K562 (cell line): ENCODE data around the gene ZC3HAV1L. TPM values are rescaled to one million over a fixed set of nuclear protein-coding genes. Genes with fewer than 3 reads are reported as not detected.

Experiments
- ATAC-seq: fragments of 200-7000 bp; cut with Tn5 transposase; 3 replicates; pipeline ENCODE4 v1.9.1; 2020; ENCODE audit warnings: moderate library complexity
- BruUV-seq: library from RNA; stranded (reverse); fragments of 400-500 nt; replicated peaks from 2 replicates; lab custom pipeline; 2021; lab: Mats Ljungman, UMichigan
- CTCF ChIA-PET: fragments of 300-600 bp; formaldehyde crosslinking; extraction: SDS; loops from one replicate; lab custom pipeline; 2021; ENCODE audit warnings: low intra/inter-chr PET ratio; lab: Yijun Ruan, JAX
- POLR2A ChIA-PET: fragments of 300-600, 350-650 bp; sonication (Branson Sonifier 250); formaldehyde crosslinking; extraction: SDS; loops from one replicate; lab custom pipeline; 2021; ENCODE audit warnings: antibody characterized with exemption, inconsistent platforms; lab: Yijun Ruan, JAX
- DNase-seq, 4 experiments: peaks; one replicate each; pipeline versions ENCODE4 v3.0.0 to v3.0.0-alpha.2; 2011 to 2018; ENCODE audit warnings: low spot score in 3 of 4, mixed read lengths in 3 of 4; ENCODE audit errors: extremely low read depth in 1 of 4
- FAIRE-seq: peaks from 2 replicates; lab custom pipeline; 2011; peaks lifted over from hg19 to GRCh38; lab: Jason Lieb, UNC
- H2AFZ ChIP-seq: 2 replicates; pipeline ENCODE4 v1.6.0; 2011; ENCODE audit warnings: low read depth, low read length, control low read depth, inconsistent platforms
- H3K27ac ChIP-seq: fragments of 200-600 bp; 3 replicates; pipeline ENCODE4 v1.8.0; 2011; ENCODE audit warnings: low read depth, mild to moderate bottlenecking, control low read depth, inconsistent platforms, low read length, moderate library complexity, mixed read lengths; ENCODE audit errors: extremely low read depth
- H3K27me3 ChIP-seq, 2 experiments: fragments of 300-600 bp in 1 of 2; 2 replicates in 1 of 2; 3 replicates in 1 of 2; pipeline versions ENCODE4 v1.6.0 to v1.8.0; 2011; ENCODE audit warnings: inconsistent platforms in 2 of 2, low read length in 2 of 2, mild to moderate bottlenecking in 1 of 2, mixed read lengths in 1 of 2, moderate library complexity in 1 of 2; ENCODE audit not compliant: control insufficient read depth in 2 of 2, insufficient read depth in 2 of 2
- H3K36me3 ChIP-seq: fragments of 300-600 bp; 3 replicates; pipeline ENCODE4 v1.8.0; 2011; ENCODE audit warnings: mild to moderate bottlenecking, low read length, inconsistent platforms; ENCODE audit not compliant: control insufficient read depth, insufficient read depth
- H3K4me1 ChIP-seq, 2 experiments: fragments of 200-600 bp in 1 of 2; replicated peaks in 1 of 2; 2 replicates in 1 of 2; 3 replicates in 1 of 2; pipeline versions ENCODE4 v1.5.1 to v1.8.0; 2011; ENCODE audit warnings: inconsistent platforms in 2 of 2, low read length in 2 of 2, mild to moderate bottlenecking in 1 of 2, mixed read lengths in 1 of 2, moderate library complexity in 1 of 2; ENCODE audit not compliant: control insufficient read depth in 2 of 2, insufficient read depth in 2 of 2
- H3K4me2 ChIP-seq: 2 replicates; pipeline ENCODE4 v1.6.1; 2011; ENCODE audit warnings: low read length, control low read depth, inconsistent platforms, mixed read lengths; ENCODE audit not compliant: insufficient read depth
- H3K4me3 ChIP-seq: fragments of 200-600 bp; sonication (generic), shearing (Covaris generic); 2 replicates; pipeline ENCODE4 v1.5.1; 2016; ENCODE audit warnings: control low read depth, inconsistent platforms
- H3K79me2 ChIP-seq: fragments of 200-600 bp; 3 replicates; pipeline ENCODE4 v1.8.0; 2011; ENCODE audit warnings: low read length, inconsistent platforms; ENCODE audit not compliant: control insufficient read depth, insufficient read depth
- H3K9ac ChIP-seq, 2 experiments: 2 replicates each; pipeline versions ENCODE4 v1.6.0 to v1.6.1; 2011; ENCODE audit warnings: low read depth in 2 of 2, low read length in 2 of 2, control low read depth in 1 of 2, inconsistent platforms in 1 of 2, mild to moderate bottlenecking in 1 of 2, mixed read lengths in 1 of 2; ENCODE audit not compliant: insufficient read depth in 1 of 2
- H3K9me1 ChIP-seq: one replicate; pipeline ENCODE4 v1.6.0; 2011; ENCODE audit warnings: inconsistent platforms, mild to moderate bottlenecking, low read length, moderate library complexity; ENCODE audit not compliant: control insufficient read depth, insufficient read depth
- H3K9me3 ChIP-seq: replicated peaks from 2 replicates; pipeline ENCODE4 v1.5.1; 2011; ENCODE audit warnings: low read depth, low read length, inconsistent platforms; ENCODE audit not compliant: control insufficient read depth, insufficient read depth
- H4K20me1 ChIP-seq: replicated peaks from 2 replicates; pipeline ENCODE4 v1.6.1; 2011; ENCODE audit warnings: low read length, inconsistent platforms, mixed read lengths; ENCODE audit not compliant: control insufficient read depth, insufficient read depth
- KAT7 ChIP-seq: sonication (generic); formaldehyde crosslinking; IDR thresholded peaks from 2 replicates; pipeline ENCODE4 v1.8.0; 2022; ENCODE audit warnings: missing genetic modification reagents, mild to moderate bottlenecking, borderline replicate concordance
- NUFIP1 ChIP-seq: fragments of 450-650 bp; IDR thresholded peaks from 2 replicates; pipeline ENCODE4 v1.6.1; 2018; ENCODE audit not compliant: partially characterized antibody
- PHF8 ChIP-seq: fragments of 200-600 bp; sonication (generic); IDR thresholded peaks from 2 replicates; pipeline ENCODE4 v1.6.1; 2012; ENCODE audit warnings: mixed run types, mild to moderate bottlenecking, inconsistent platforms, low read length, moderate library complexity, borderline replicate concordance
- RBM22 ChIP-seq: fragments of 200-400 bp; formaldehyde crosslinking; IDR thresholded peaks from 2 replicates; pipeline ENCODE4 v1.6.1; 2018; ENCODE audit warnings: low read length, low read depth; ENCODE audit not compliant: poor library complexity, severe bottlenecking
- ZNF232 ChIP-seq: sonication (generic); formaldehyde crosslinking; IDR thresholded peaks from 2 replicates; pipeline ENCODE4 v1.8.0; 2022; ENCODE audit warnings: mild to moderate bottlenecking, missing genetic modification reagents
- ZNF778 ChIP-seq: fragments of 450-650 bp; formaldehyde crosslinking; IDR thresholded peaks from 2 replicates; pipeline ENCODE4 v1.4.0; 2020; ENCODE audit warnings: mild to moderate bottlenecking, moderate library complexity
- WGBS: fragments of 100-300 bp; shearing (Covaris generic); methylation state at CpG from one replicate; pipeline ENCODE4 v1.1.6; 2016; ENCODE audit warnings: low coverage, mixed read lengths; ENCODE audit not compliant: insufficient coverage; ENCODE audit errors: missing lambda C conversion rate; 5-methylcytosine and 5-hydroxymethylcytosine counted together
- in situ Hi-C: fragments of 300-500 bp; cut with MboI; formaldehyde crosslinking; loops from 4 replicates; pipeline ENCODE4 v1.15.0; 2018; ENCODE audit warnings: inconsistent platforms, mixed read lengths
- intact Hi-C: fragments of 100-400 bp; cut with micrococcal nuclease; formaldehyde crosslinking; loops from 2 replicates; pipeline ENCODE4 v1.14.2; 2022
- polyA plus RNA-seq, 8 experiments: library from polyadenylated mRNA; depleted of rRNA in 4 of 8; stranded (reverse) in 5 of 8; unstranded in 3 of 8; fragments of >200 nt; fragmentation: Nextera tagmentation in 2 of 8; fragmentation: Illumina TruSeq in 1 of 8; extraction: Ambion mirVana in 2 of 8; extraction: Trizol in 1 of 8; gene quantifications; 2 replicates each; pipeline versions ENCODE4 v1.2.1 to v1.2.3, GENCODE V29; 2011 to 2014; ENCODE audit warnings: inconsistent platforms in 1 of 8, missing spikeins in 1 of 8
- total RNA-seq, 7 experiments: library from RNA; depleted of rRNA in 6 of 7; stranded (reverse); fragments of >200 nt in 6 of 7; fragmentation: Illumina TruSeq in 2 of 7; extraction: Trizol in 2 of 7; gene quantifications; 2 replicates each; pipeline versions ENCODE4 v1.2.1 to v1.2.3, GENCODE V29; 2011 to 2021; ENCODE audit warnings: low replicate concordance in 1 of 7
- TF ChIP-seq, protein P1 (sequence below): sonication (generic); formaldehyde crosslinking; IDR thresholded peaks from 2 replicates; pipeline ENCODE4 v1.8.1; 2022; ENCODE audit warnings: missing genetic modification reagents
- TF ChIP-seq, protein P2 (sequence below): fragments of 200-600 bp; sonication (generic); IDR thresholded peaks from one replicate; pipeline ENCODE4 v1.6.1; 2012; ENCODE audit warnings: mild to moderate bottlenecking, low read depth, low read length, inconsistent platforms

The ZC3HAV1L gene
- total and polyA plus RNA-seq, 9 of the 15 experiments (the other 6 are each of a cell fraction or from before 2014, with no cell fraction given), result not detected

DNA sequence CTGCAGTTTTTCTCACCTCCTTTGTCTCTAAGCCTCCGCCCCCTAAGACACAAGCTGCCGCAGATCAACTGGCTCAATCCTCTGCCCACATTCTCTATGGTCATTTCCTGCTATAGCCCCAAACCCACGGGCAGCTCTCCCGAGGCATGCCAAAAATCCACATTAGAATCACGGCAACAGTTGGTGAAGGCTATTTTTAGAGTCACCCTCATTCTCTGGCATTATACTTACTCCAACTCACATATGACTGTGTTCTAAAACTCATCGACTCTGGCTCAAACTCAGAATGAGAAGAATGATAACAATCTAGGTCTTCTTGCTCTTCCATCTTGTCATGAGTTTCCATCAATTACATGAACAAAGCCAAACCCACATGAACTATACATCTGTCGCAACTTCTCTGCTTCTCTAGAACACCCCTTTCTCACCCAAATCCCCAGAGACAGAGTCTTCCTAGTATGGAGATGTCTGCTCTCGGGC is 43.8 kb downstream of the ZC3HAV1L start (continued):
- TF ChIP-seq PHF8, result no peak

DNA sequence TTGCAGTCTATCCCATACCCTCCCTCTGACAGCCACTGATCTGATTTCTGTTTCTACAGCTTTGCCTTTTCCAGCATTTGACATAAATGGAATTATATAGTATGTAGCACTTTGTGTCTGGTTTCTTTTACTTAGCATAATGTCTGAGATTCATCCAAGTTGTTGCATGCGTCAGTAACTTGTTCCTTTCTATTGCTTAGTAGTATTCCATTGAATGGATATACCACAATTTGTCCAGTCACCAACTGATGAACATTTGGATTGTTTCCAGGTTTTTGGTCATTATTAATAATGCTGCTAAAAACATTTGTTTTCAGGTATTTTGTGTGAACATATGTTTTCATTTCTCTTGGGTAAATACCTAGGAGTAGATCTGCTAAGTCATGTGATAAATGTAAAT is 48.2 kb downstream of the ZC3HAV1L start:
- CTCF ChIA-PET, result interaction anchor here (0.6 kb wide), 1 partner anchor 499 kb away, joined by 3 read pairs; no protein-coding TSS in a partner anchor
- Histone ChIP-seq H3K27me3 (peaks cover 34 to 52% of the 10 kb centered on the region in 2 experiments), H3K4me1 (no peaks in the 10 kb centered on the region), H2AFZ (no peak overlapping the region), H3K4me3 (no peak overlapping the region), H3K36me3 (no peaks in the 10 kb centered on the region), H3K27ac (no peak overlapping the region), H3K4me2 (no peak overlapping the region), H3K9me1 (no peaks in the 10 kb centered on the region), H3K79me2 (no peaks in the 10 kb centered on the region), H3K9ac (no peak overlapping the region), H4K20me1 (no peaks in the 10 kb centered on the region), H3K9me3 (peaks cover 4% of the 10 kb centered on the region)
- in situ Hi-C loops (no loop called here), intact Hi-C loops (no loop called here)
- FAIRE-seq, result peak; percentile 6
- WGBS, result 0% methylated on average over 1 of the region's 1 CpG
- BruUV-seq, result no TSS peak
- POLR2A ChIA-PET, result interaction anchor here (0.6 kb wide), 1 partner anchor 112 kb away, joined by 3 read pairs; no protein-coding TSS in a partner anchor
- ATAC-seq, result no peak
- no peak for DNase-seq
- TF ChIP-seq RBM22 (no peak), ZNF232 (peak; percentile 98), KAT7 (no peak), ZNF778 (CRISPR knock-in tag) (no peak), NUFIP1 (no peak)
- TF ChIP-seq, protein P1, sequence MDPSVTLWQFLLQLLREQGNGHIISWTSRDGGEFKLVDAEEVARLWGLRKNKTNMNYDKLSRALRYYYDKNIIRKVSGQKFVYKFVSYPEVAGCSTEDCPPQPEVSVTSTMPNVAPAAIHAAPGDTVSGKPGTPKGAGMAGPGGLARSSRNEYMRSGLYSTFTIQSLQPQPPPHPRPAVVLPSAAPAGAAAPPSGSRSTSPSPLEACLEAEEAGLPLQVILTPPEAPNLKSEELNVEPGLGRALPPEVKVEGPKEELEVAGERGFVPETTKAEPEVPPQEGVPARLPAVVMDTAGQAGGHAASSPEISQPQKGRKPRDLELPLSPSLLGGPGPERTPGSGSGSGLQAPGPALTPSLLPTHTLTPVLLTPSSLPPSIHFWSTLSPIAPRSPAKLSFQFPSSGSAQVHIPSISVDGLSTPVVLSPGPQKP, result no peak
- TF ChIP-seq, protein P2, sequence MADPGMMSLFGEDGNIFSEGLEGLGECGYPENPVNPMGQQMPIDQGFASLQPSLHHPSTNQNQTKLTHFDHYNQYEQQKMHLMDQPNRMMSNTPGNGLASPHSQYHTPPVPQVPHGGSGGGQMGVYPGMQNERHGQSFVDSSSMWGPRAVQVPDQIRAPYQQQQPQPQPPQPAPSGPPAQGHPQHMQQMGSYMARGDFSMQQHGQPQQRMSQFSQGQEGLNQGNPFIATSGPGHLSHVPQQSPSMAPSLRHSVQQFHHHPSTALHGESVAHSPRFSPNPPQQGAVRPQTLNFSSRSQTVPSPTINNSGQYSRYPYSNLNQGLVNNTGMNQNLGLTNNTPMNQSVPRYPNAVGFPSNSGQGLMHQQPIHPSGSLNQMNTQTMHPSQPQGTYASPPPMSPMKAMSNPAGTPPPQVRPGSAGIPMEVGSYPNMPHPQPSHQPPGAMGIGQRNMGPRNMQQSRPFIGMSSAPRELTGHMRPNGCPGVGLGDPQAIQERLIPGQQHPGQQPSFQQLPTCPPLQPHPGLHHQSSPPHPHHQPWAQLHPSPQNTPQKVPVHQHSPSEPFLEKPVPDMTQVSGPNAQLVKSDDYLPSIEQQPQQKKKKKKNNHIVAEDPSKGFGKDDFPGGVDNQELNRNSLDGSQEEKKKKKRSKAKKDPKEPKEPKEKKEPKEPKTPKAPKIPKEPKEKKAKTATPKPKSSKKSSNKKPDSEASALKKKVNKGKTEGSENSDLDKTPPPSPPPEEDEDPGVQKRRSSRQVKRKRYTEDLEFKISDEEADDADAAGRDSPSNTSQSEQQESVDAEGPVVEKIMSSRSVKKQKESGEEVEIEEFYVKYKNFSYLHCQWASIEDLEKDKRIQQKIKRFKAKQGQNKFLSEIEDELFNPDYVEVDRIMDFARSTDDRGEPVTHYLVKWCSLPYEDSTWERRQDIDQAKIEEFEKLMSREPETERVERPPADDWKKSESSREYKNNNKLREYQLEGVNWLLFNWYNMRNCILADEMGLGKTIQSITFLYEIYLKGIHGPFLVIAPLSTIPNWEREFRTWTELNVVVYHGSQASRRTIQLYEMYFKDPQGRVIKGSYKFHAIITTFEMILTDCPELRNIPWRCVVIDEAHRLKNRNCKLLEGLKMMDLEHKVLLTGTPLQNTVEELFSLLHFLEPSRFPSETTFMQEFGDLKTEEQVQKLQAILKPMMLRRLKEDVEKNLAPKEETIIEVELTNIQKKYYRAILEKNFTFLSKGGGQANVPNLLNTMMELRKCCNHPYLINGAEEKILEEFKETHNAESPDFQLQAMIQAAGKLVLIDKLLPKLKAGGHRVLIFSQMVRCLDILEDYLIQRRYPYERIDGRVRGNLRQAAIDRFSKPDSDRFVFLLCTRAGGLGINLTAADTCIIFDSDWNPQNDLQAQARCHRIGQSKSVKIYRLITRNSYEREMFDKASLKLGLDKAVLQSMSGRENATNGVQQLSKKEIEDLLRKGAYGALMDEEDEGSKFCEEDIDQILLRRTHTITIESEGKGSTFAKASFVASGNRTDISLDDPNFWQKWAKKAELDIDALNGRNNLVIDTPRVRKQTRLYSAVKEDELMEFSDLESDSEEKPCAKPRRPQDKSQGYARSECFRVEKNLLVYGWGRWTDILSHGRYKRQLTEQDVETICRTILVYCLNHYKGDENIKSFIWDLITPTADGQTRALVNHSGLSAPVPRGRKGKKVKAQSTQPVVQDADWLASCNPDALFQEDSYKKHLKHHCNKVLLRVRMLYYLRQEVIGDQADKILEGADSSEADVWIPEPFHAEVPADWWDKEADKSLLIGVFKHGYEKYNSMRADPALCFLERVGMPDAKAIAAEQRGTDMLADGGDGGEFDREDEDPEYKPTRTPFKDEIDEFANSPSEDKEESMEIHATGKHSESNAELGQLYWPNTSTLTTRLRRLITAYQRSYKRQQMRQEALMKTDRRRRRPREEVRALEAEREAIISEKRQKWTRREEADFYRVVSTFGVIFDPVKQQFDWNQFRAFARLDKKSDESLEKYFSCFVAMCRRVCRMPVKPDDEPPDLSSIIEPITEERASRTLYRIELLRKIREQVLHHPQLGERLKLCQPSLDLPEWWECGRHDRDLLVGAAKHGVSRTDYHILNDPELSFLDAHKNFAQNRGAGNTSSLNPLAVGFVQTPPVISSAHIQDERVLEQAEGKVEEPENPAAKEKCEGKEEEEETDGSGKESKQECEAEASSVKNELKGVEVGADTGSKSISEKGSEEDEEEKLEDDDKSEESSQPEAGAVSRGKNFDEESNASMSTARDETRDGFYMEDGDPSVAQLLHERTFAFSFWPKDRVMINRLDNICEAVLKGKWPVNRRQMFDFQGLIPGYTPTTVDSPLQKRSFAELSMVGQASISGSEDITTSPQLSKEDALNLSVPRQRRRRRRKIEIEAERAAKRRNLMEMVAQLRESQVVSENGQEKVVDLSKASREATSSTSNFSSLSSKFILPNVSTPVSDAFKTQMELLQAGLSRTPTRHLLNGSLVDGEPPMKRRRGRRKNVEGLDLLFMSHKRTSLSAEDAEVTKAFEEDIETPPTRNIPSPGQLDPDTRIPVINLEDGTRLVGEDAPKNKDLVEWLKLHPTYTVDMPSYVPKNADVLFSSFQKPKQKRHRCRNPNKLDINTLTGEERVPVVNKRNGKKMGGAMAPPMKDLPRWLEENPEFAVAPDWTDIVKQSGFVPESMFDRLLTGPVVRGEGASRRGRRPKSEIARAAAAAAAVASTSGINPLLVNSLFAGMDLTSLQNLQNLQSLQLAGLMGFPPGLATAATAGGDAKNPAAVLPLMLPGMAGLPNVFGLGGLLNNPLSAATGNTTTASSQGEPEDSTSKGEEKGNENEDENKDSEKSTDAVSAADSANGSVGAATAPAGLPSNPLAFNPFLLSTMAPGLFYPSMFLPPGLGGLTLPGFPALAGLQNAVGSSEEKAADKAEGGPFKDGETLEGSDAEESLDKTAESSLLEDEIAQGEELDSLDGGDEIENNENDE, result no peak
